Natural killer cell (primary cell): ENCODE results near the gene IL4I1. TPM values are rescaled to one million over a fixed set of nuclear protein-coding genes. Genes with fewer than 3 reads are reported as not detected.
"Not testable (repeated sequence)": the region's sequence is repeated elsewhere in the genome, so short reads cannot be mapped to it uniquely, and the experiment has no call there.

Experiments
- ATAC-seq, 3 donors: fragments of 150-1000 bp in 2 of 3; fragments of 200-7000 bp in 1 of 3; cut with Tn5 transposase; 1 replicate in 1 of 3; 2 replicates in 2 of 3; pipeline ENCODE4 v1.10.0; 2021; ENCODE audit warnings: mild to moderate bottlenecking in 2 of 3, moderate library complexity in 2 of 3
- DNase-seq, 2 donors: peaks; one replicate each; pipeline versions ENCODE4 v3.0.0 to v3.0.0-alpha.2; 2013 to 2021; ENCODE audit warnings: mixed read lengths in 1 of 2
- H3K27ac ChIP-seq: one replicate; pipeline ENCODE4 v1.5.1; 2013; ENCODE audit warnings: mild to moderate bottlenecking, low read length
- H3K27me3 ChIP-seq: one replicate; pipeline ENCODE4 v1.6.1; 2013; ENCODE audit warnings: low read length; ENCODE audit not compliant: control insufficient read depth, insufficient read depth
- H3K36me3 ChIP-seq: one replicate; pipeline ENCODE4 v1.6.1; 2013; ENCODE audit warnings: low read length; ENCODE audit not compliant: control insufficient read depth, insufficient read depth
- H3K4me1 ChIP-seq: one replicate; pipeline ENCODE4 v1.6.1; 2013; ENCODE audit warnings: low read length; ENCODE audit not compliant: control insufficient read depth, insufficient read depth
- H3K4me3 ChIP-seq: one replicate; pipeline ENCODE4 v1.5.1; 2013; ENCODE audit warnings: low read length
- H3K9me3 ChIP-seq: one replicate; pipeline ENCODE4 v1.6.1; 2013; ENCODE audit warnings: low read length; ENCODE audit not compliant: control insufficient read depth, insufficient read depth
- H3K27ac Mint-ChIP-seq, 2 donors: one replicate each; pipeline ENCODE4 v1.8.0; 2022; ENCODE audit warnings: mild to moderate bottlenecking in 2 of 2, mixed read lengths in 2 of 2, moderate library complexity in 1 of 2
- H3K27me3 Mint-ChIP-seq, 2 donors: one replicate each; pipeline ENCODE4 v1.8.0; 2022; ENCODE audit warnings: low read depth in 2 of 2, mixed read lengths in 2 of 2
- H3K36me3 Mint-ChIP-seq: one replicate; pipeline ENCODE4 v1.8.0; 2022; ENCODE audit warnings: mixed read lengths
- H3K4me1 Mint-ChIP-seq, 2 donors: one replicate each; pipeline ENCODE4 v1.8.0; 2022; ENCODE audit warnings: mixed read lengths in 2 of 2
- H3K4me3 Mint-ChIP-seq: one replicate; pipeline ENCODE4 v1.8.0; 2022; ENCODE audit warnings: mild to moderate bottlenecking, moderate library complexity, mixed read lengths
- H3K9me3 Mint-ChIP-seq, 2 donors: one replicate each; pipeline ENCODE4 v1.8.0; 2022; ENCODE audit warnings: mixed read lengths in 2 of 2
- WGBS: methylation state at CpG from one replicate; pipeline ENCODE4 v1.1.7; 2013; ENCODE audit warnings: missing lambda C conversion rate; ENCODE audit not compliant: insufficient coverage; 5-methylcytosine and 5-hydroxymethylcytosine counted together
- intact Hi-C: fragments of 100-400 bp; cut with micrococcal nuclease; formaldehyde crosslinking; loops from one replicate; pipeline ENCODE4 v1.14.2; 2022
- total RNA-seq, 4 donors: library from RNA; stranded (reverse); fragments of 120-200 nt in 1 of 4; gene quantifications; one replicate each; pipeline versions ENCODE4 v1.2.3 to v1.2.4, GENCODE V29; 2013 to 2022
- TF ChIP-seq, protein P1 (sequence below): fragments of 200-600 bp; IDR thresholded peaks from one replicate; pipeline ENCODE4 v1.8.0; 2022; ENCODE audit warnings: antibody characterized with exemption

The IL4I1 gene
- total RNA-seq, 3 donors from 2014 or later (not counting 1 experiment from before 2014, with no cell fraction given): 3.0 to 3.8 (median 3.4) TPM

DNA sequence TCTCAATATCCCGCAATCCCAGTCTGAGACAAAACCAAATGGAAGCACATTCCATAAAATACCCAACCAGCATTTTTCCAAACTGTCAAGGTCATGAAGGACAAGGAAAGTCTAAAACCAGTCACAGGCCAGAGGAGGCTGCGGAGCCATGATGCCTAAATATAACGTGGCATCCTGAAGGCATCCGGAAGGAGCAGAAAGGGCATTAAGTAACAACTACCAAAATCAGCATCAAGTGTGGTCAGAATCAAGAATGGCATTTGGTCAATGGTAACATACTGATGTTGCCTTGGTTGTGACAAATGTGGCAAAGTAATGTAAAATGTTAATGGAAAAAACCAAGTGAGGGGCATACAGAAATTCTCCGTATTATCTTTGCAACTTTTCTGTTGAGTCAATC lies 28.8 kb upstream of the IL4I1 start:
- Histone ChIP-seq H3K27ac (no peak overlapping the region), H3K9me3 (no peaks in the 10 kb centered on the region), H3K27me3 (no peaks in the 10 kb centered on the region), H3K4me1 (peaks cover 46% of the 10 kb centered on the region), H3K4me3 (no peak overlapping the region), H3K36me3 (peaks cover 38% of the 10 kb centered on the region)
- 98% methylated on average over 5 of the region's 5 CpGs for WGBS
- TF ChIP-seq, protein P1, sequence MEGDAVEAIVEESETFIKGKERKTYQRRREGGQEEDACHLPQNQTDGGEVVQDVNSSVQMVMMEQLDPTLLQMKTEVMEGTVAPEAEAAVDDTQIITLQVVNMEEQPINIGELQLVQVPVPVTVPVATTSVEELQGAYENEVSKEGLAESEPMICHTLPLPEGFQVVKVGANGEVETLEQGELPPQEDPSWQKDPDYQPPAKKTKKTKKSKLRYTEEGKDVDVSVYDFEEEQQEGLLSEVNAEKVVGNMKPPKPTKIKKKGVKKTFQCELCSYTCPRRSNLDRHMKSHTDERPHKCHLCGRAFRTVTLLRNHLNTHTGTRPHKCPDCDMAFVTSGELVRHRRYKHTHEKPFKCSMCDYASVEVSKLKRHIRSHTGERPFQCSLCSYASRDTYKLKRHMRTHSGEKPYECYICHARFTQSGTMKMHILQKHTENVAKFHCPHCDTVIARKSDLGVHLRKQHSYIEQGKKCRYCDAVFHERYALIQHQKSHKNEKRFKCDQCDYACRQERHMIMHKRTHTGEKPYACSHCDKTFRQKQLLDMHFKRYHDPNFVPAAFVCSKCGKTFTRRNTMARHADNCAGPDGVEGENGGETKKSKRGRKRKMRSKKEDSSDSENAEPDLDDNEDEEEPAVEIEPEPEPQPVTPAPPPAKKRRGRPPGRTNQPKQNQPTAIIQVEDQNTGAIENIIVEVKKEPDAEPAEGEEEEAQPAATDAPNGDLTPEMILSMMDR: no peak
- no peaks in the 10 kb centered on the region for H3K36me3 Mint-ChIP-seq
- intact Hi-C loops: no loop called here
- peaks cover 35 to 51% of the 10 kb centered on the region in 2 donors for H3K4me1 Mint-ChIP-seq
- peak overlapping the region; percentile 9 for H3K4me3 Mint-ChIP-seq
- DNase-seq: no peak
- H3K9me3 Mint-ChIP-seq: peaks cover 0 to 2% of the 10 kb centered on the region in 2 donors
- no peak overlapping the region for H3K27ac Mint-ChIP-seq
- no peak for ATAC-seq
- H3K27me3 Mint-ChIP-seq: no peaks in the 10 kb centered on the region

DNA sequence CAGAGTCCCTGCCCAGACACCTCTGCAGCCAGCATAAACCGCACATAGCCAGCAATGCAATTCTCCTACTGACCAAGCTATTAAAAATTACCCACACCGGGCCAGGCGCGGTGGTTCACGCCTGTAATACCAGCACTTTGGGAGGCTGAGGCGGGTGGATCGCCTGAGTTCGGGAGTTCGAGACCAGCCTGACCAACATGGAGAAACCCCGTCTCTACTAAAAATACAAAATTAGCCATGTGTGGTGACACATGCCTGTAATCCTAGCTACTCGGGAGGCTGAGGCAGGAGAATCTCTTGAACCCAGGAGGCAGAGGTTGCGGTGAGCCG lies 28.2 kb upstream of the IL4I1 start:
- H3K4me1 Mint-ChIP-seq: peaks cover 28 to 46% of the 10 kb centered on the region in 2 donors
- H3K4me3 ChIP-seq, H3K36me3 Mint-ChIP-seq, H3K27me3 Mint-ChIP-seq, H3K4me3 Mint-ChIP-seq, intact Hi-C loops, H3K9me3 ChIP-seq, H3K27ac Mint-ChIP-seq, DNase-seq, ATAC-seq, H3K27ac ChIP-seq, H3K27me3 ChIP-seq, H3K9me3 Mint-ChIP-seq: not testable (repeated sequence)
- WGBS: 96% methylated on average over 13 of the region's 13 CpGs
- Histone ChIP-seq H3K4me1 (peaks cover 39% of the 10 kb centered on the region), H3K36me3 (peaks cover 38% of the 10 kb centered on the region)

DNA sequence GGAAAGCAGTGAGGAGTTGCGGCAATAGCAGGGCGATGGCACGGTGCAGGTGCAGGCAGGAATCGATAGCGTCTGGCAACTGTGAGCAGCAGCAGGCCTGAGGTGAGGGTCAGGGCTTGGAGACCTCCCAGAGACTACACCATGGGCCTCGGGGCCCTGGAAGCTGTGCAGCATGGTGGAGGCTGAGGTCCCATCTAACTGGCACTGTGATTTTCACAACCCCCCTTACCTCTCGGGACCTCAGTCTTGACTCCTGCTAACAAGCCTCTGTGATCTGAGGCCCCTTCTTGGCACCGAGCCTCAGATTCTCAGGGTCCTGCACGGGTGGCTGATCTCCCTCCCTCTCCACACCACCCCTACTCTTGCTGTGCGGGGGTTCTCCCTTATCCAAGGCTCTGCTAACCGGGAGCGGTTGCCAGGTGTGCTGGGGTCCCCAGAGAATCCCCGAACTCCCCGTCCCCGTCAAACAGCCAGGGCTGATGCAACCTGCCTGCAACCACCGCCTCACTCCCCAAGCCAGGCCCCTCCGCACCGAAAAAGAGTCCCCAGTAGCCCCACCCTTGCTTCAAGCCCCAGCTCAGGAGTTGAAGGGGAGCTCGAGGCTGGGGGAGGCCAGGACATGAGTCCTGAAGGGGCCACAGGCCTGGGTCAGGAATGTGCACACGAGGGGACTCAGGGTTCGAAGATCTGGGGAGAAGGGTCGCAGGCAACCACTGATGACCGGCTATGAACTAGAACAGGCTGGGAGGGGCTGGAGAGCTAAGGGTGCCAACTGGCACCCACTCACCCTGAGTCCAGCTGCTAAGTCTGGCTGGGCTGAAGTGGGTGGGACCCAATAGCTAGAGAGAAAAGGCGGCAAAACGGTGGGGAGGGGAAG lies 27.6 kb upstream of the IL4I1 start:
- Histone ChIP-seq H3K27me3 (no peaks in the 10 kb centered on the region), H3K36me3 (peaks cover 38% of the 10 kb centered on the region), H3K9me3 (no peaks in the 10 kb centered on the region), H3K27ac (no peak overlapping the region), H3K4me1 (peaks cover 35% of the 10 kb centered on the region), H3K4me3 (no peak overlapping the region)
- no peaks in the 10 kb centered on the region for H3K36me3 Mint-ChIP-seq
- H3K4me3 Mint-ChIP-seq: no peak overlapping the region
- peaks cover 28 to 45% of the 10 kb centered on the region in 2 donors for H3K4me1 Mint-ChIP-seq
- TF ChIP-seq, protein P1: no peak
- intact Hi-C loops: no loop called here
- no peak overlapping the region for H3K27ac Mint-ChIP-seq
- DNase-seq: no peak
- WGBS: 87% methylated on average over 25 of the region's 25 CpGs
- no peaks in the 10 kb centered on the region for H3K9me3 Mint-ChIP-seq
- ATAC-seq: no peak
- no peaks in the 10 kb centered on the region for H3K27me3 Mint-ChIP-seq

DNA sequence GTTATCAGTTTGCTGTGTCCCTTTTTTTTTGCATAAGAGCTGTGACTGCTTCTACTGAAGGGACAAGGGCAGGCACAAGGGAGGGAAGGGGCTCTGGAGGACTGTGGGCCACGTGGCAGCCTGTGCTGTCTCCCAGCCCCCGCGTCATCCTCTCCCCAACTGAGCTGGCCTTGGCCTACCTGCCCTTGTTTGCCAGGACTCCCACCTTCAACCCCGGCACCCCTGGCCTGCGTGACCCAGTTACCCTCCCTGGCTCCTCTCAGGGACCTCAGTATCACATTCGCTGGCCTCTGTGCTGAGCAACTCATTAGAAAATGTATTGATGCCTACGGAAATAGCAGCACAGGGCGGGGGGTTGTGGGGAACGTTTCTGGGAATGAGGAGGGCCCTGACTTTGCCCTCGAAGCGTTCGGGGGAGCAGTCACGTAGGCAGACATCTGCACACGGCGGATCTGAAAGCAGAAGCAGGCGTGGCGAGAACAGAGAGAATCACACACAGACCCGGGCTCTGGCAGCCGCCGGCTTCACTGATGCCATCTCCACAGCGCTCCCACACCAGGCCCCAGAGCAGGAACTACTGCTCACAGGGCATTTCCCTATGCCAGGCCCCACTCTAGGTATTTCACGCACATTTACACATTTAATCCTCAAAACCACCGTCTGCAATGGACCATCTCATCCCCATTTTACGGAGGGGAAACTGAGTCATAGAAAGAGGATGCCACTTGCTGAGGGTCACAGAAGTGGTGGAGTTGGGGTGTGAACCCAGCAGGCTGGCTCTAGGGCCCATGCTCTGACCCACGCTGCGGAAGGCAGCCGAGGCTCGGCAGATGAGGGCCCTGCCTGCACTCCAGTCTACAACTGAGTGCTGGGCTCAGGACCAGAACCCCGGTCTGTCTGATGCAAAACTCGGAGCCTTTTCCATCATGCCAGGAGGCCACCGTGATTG lies 26.6 kb upstream of the IL4I1 start:
- H3K9me3 Mint-ChIP-seq: no peaks in the 10 kb centered on the region
- no peaks in the 10 kb centered on the region for H3K36me3 Mint-ChIP-seq
- Histone ChIP-seq H3K4me3 (no peak overlapping the region), H3K4me1 (peaks cover 29% of the 10 kb centered on the region), H3K27ac (no peak overlapping the region), H3K27me3 (no peaks in the 10 kb centered on the region), H3K9me3 (no peaks in the 10 kb centered on the region), H3K36me3 (peaks cover 41% of the 10 kb centered on the region)
- TF ChIP-seq, protein P1: no peak
- H3K4me1 Mint-ChIP-seq: peaks cover 20 to 36% of the 10 kb centered on the region in 2 donors
- intact Hi-C loops: no loop called here
- ATAC-seq (no peak), DNase-seq (no peak)
- no peak overlapping the region for H3K4me3 Mint-ChIP-seq
- no peak overlapping the region for H3K27ac Mint-ChIP-seq
- 92% methylated on average over 30 of the region's 31 CpGs for WGBS
- no peaks in the 10 kb centered on the region for H3K27me3 Mint-ChIP-seq
